Stimulated activated naive CD4-positive, alpha-beta T cell treated with Interleukin-2 at 50 U/mL for 16 hours (primary cell): Measurements from ENCODE around the gene PPP1R7.

ENCODE experiments used
- DNase-seq: peaks from one replicate; lab custom pipeline; 2025; lab: John Stamatoyannopoulos, UW

Gene PPP1R7

GRCh38 chr2:241140445-241140840, 9.8 kb upstream of the PPP1R7 start:
- DNase-seq, result no peak

DNA sequence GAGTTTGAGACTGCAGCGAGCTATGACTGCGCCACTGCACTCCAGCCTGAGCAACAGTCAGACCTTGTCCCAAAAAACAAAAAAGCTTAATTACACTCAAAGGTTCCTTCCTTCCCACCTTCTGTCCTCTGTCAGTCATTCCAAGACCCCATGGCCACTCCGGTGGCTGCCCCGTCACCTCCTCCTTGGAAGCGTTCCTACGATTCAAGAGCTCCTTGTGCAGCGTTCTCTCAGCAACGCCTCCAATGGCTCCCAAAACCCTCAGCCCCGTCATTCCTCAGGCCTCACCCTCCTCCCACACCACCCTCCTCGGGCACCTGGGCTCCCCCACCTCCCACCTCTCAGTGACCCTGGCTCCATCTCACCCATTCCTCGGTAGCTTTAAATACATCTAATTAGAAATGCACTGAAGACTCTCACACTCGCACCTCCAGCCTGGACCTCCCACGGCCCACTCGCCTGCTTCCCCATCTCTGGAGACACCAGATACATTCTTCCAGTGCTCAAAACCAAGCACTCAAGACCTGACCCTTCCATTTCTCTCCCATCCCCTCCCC, 9.0 kb upstream of the PPP1R7 start:
- no peak for DNase-seq

DNA sequence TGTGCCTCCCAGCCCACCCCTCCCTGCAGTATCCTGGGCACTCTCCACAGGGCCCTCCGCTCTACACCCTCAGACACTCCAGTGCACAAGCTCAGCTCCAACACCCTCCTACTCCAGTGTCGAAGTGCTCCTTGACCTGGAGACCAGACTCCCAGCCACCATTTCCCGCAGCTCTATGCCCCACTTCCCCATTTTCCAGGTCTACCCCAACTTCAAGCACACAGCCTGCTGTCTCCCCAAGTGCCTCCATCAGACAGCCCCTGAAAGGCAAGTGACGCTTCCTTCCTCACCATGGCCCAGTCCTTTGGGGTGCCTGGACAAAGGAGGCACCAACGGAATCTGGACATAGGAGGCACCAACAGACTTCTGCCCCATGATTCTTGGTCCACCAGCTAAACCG, 8.2 kb upstream of the PPP1R7 start:
- no peak for DNase-seq

DNA sequence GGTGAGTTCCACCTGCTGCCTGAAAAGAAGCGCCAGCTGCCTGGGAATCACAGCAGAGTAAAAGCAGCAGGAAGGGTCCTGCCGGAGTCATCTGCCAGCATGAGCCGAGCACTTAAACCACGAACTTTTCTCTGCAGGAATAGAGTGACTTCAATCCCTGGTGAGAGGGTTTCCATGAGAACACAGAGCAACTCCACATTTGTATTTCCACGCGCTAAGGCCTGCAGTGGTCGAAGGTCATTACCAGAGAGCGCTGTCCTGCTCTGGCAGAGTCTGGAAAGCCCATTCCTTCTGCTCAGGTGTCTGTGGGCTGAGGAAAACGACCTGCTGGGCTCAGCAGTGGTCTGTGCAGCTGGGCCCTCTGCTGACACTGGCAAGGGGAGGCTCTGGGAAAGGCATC, 7.7 kb upstream of the PPP1R7 start:
- no peak for DNase-seq

- DNase-seq, result no peak
These were observed 4.0 kb upstream of the PPP1R7 start for GRCh38 chr2:241146286-241146685.

DNA sequence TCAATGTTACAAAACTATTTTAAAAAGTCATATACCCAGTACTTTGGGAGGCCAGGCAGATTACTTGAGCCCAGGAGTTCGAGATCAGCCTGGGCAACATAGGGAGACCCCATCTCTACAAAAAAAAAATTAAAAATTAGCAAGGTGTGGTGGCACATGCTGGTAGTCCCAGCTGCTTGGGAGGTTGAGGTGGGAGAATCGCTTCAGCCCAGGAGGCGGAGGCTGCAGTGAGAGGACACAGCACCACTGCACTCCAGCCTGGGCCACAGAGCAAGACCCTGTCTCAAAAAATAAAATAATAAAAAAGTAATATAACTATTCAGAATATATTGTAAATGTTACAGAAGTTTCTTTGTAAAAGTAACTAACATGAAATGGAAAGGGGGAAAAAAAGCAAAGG, 2.9 kb upstream of the PPP1R7 start:
- DNase-seq, result no peak

DNA sequence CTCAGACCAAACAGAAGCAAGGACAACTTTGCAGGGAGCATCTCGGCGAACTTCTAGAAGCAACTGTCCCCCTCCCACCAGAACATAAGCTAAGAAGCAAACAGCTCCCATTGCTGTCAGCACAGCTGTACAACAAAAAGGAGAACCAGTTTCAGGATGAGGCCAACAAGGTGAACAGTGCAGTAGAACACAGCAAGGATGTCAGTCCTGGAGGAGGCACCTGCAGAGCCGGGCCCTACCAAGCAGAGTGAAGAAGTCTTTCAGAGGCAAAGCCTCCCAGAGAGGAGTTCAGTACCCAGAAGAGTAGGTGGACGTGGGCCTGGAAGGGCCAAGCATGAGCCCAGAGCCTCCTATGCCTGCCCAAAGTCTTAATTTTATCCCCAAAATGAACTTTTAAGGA, 2.0 kb upstream of the PPP1R7 start:
- no peak for DNase-seq

DNA sequence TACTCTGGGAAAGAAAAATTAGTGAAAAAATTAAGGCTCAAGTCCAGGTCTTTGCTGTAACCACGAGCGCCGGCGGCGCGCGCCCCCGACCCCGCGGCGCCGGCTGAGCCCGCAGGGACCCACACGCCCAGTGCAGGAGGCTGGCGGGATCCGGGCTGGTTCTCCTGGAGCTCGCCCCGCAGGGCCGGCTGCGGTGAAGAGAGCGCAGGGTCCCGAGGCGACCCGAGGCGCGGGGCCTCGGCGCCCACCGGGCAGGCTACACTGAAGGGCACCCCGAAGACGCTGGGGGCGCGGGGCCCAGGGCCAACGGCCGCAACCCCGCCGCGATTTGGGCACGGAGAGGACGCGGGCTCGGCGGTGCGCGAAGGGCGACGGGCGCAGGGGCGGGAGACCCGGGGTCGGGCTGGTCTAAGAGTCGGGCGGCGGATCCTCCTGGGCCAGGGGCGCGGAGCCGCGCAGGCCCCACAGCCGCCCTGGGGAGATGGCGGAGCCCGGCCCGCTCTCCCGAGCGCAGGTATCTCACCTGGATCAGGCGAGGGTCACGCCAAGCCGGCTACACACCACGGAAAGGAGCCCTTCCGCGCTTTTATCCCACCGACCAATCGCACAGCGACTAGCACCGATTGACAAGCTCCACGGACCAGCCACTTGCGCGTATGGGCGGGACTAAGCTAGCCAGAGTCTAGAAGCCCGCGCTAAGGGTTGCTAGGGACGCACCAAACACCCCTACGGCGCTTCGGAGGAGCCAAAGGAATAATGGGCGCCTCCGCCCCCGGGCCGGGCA, 1.2 kb upstream of the PPP1R7 start, which contains the start of gene PASK:
TSS of gene PASK (minus strand) at position 582 of the 784 bp plus-strand sequence. CDS start 6,440 bp downstream, outside the sequence.
- DNase-seq, result peak; percentile 94

GRCh38 chr2:241149675-241149924, 667 bp upstream of the PPP1R7 start:
- no peak for DNase-seq

GRCh38 chr2:241150660-241151530, 628 bp downstream of the PPP1R7 start:
- no peak for DNase-seq

DNA sequence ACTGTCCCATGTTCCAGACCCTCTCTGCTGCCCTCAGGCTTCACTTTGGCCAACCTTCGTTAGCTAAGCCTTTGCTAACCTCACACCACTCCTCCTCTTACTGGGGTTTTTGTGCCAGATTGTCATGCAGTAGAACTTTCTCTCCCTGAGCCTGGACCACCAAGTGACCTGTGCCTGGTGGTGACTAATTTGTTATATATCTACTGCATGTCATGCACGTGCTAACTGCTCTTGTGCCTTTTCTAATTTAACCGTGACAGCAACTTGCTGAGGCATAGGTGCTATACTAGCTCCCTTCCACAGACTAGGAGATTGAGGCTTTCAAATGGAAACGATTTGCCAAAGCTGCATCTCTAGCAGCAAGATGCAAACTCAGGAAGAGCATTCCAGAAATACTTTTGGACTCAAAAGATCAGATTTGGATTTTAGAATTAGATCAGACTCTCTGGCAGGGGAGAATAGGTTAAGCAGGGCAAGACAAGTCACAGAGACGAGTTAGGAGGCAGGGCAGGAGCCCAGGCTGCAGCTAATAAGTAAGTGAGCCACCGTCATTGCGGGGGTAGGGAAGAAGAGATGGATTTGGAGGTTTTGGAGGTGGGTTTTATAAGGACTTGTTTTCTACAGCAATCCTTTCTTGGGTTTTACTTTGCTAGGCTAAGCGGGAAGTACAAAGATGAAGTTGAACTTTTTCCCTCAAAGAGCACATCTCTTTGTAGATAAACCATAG, 1.8 kb downstream of the PPP1R7 start:
- no peak for DNase-seq

GRCh38 chr2:241153616-241154015, 3.3 kb downstream of the PPP1R7 start:
- no peak for DNase-seq

GRCh38 chr2:241154915-241155314, 4.6 kb downstream of the PPP1R7 start:
- peak; percentile 8 for DNase-seq

DNA sequence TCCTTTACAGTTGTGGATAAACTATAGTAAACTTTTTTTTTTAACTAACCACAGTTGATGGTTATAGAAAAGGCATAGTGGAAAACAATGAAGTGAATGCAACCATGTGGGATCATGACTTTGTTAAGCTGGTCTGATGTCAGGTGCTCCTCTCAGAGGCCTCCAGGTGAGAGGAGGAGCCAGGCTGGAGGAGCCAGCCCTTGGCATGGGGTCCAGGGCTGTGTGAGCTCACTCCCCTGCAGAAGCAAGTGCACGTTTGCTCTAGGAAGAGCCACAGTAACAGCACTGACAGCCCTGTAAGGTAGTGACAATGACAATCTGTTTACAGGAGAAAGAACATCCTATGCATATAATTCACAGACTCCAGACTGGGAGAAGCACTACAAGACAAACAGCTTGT, 5.7 kb downstream of the PPP1R7 start:
- DNase-seq, result no peak

- DNase-seq, result no peak
These were observed 6.7 kb downstream of the PPP1R7 start for GRCh38 chr2:241156971-241157441.

DNA sequence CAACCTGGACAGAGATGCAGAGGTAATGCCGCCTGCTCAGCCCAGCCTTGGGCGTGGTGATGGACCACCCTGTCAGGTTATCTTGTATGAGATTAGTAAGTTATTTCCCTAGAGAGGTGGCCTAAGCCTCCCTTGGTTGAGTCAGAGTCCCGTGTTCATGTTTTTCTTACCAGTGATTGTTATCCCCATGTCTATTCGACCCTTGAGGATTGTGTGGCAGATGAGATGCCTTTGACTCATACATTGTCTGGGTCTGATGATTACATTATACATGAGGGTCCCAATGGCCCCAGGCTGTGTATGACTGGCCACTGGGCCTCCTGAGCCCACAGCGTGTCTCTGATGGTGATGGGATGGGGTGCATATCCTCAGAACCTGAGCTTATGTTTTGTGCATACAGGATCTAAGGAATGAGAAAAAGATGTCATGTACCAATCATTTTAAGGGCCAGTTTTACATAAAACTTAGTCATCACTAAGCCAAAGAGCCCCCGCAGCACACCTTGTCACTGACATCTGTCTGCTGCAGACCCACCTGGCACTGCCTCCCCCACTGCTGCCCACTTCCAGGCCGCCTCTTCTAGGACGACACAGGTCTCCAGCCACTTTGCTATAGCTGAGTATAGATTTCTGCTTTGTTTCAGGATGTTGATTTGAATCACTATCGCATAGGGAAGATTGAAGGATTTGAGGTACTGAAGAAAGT, 7.7 kb downstream of the PPP1R7 start:
- DNase-seq, result no peak

DNA sequence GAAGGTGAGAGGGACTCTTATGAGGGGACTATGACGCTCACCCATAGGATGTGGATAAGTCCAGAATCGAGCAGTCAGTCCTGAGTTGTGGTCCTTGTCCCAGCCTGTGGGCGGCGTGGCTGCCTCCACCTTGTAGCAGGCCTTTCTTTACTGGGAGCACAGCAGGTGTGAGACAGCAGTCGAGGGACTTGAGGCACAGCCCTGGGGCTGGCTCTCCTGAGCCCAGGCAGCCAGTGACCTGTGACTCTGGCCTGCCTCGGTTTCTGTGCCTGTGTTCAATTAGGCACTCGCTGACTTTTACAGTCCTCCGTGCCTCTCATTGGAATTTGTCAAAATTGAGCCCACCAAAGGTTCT, 8.3 kb downstream of the PPP1R7 start:
- DNase-seq, result no peak

- no peak for DNase-seq
These were observed 8.8 kb downstream of the PPP1R7 start for GRCh38 chr2:241159116-241159515.

- no peak for DNase-seq
These were observed 10.1 kb downstream of the PPP1R7 start for GRCh38 chr2:241160318-241160717.

- DNase-seq, result no peak
These were observed 11.5 kb downstream of the PPP1R7 start for GRCh38 chr2:241161646-241162281.

GRCh38 chr2:241163601-241164118, 13.4 kb downstream of the PPP1R7 start:
- no peak for DNase-seq
